NCI-H82 (cell line): ENCODE measurements around the gene STAT6.

Source experiments
- DNase-seq: peaks from one replicate; lab custom pipeline; 2025; lab: John Stamatoyannopoulos, UW

The STAT6 gene

DNA sequence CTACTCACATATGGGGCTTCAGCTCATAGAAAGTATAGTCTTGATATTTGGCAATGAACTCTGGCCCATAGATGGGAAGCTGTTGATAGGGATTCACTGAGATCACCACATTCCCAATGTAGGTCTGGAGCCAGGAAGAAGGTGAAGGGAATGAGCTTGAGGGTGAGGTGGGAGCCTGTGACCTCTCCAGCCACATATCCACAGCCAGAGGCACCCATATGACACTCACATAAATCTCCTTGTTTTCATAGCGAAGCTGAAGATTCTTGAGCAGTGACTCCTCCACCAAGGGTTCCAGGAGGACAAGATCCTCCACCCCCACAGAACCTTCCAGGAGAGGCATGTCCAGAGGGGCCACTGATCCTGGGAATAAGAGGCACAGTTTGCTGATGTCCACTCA, 63.2 kb downstream of the STAT6 start:
- no peak for DNase-seq

GRCh38 chr12:57046947-57047890, 63.9 kb downstream of the STAT6 start:
- DNase-seq, result no peak

DNA sequence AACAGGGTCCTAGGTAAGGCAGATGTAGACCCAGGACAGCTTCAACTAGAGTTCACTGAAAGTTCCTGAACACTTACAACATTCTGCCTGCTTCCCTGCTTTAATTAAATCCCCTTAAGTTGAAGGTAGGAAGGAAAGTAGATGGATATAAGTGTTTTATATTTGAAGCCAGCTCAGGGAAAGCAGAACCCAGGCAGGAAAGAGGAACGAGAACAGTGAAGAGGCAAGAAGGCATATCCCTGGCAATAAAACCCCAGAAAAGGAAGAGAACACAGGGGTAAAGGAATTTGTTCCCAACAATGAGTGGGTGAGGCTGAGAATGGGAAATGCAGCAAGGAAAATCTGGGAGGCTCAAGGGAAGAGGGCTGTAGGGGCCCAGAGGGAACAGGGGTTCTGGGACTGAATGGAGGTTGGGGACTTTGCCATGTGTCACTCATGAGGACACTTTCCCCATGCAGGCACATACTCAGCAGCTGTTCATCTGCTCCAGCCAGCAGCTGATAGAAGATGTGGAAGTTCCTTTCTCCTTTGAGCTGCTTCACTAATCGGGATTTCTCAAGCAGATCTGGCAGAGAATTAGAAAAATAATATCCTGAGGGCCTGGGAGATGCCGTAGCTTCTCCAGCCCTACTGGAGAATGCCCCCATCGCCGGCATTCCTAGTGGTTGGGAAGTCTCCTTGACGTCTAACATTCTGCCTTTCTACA, 64.9 kb downstream of the STAT6 start:
- no peak for DNase-seq
